Measurements from ENCODE around the gene CASK. TPM values are rescaled to one million over a fixed set of nuclear protein-coding genes. Genes with fewer than 3 reads are reported as not detected.

Gene CASK
- polyA plus RNA-seq, 1 donor from 2014 or later, result 58.3 TPM

- no peaks in the 10 kb centered on the region for H3K36me3 ChIP-seq (ENCODE audit: insufficient read depth, low read length)
- H4K20me1 ChIP-seq (ENCODE audit: insufficient read depth), result no peaks in the 10 kb centered on the region
- no peak overlapping the region for H3K9ac ChIP-seq (ENCODE audit: low read length)
- H2AFZ ChIP-seq (ENCODE audit: low read depth, low read length), result no peak overlapping the region
- no peaks in the 10 kb centered on the region for H3K27me3 ChIP-seq (ENCODE audit: insufficient read depth, low read depth, low read length)
- H3K4me3 ChIP-seq (ENCODE audit: low read length), result no peak overlapping the region
- no peak overlapping the region for H3K27ac ChIP-seq (ENCODE audit: low read length)
- no peak overlapping the region for H3K4me2 ChIP-seq (ENCODE audit: low read length)
- no peaks in the 10 kb centered on the region for H3K79me2 ChIP-seq (replicated peaks; ENCODE audit: insufficient read depth, low read length)
- TF ChIP-seq RAD21 (conservative IDR thresholded peaks at IDR 0.05), result no peak
- TF ChIP-seq EP300 (conservative IDR thresholded peaks at IDR 0.05; ENCODE audit: poor library complexity, severe bottlenecking), result no peak
- TF ChIP-seq SMC3 (conservative IDR thresholded peaks at IDR 0.05; ENCODE audit: poor library complexity), result no peak
- no peak for TF ChIP-seq EZH2 (IDR thresholded peaks at IDR 0.05; ENCODE audit: borderline replicate concordance, insufficient read depth, low read length, poor library complexity, severe bottlenecking)
- no peak for TF ChIP-seq CTCF (IDR thresholded peaks at IDR 0.05; ENCODE audit: poor library complexity, severe bottlenecking)
- no peaks in the 10 kb centered on the region for H3K9me3 ChIP-seq (ENCODE audit: low read length)
- H3F3A ChIP-seq (ENCODE audit: insufficient read depth, low read length, poor library complexity, severe bottlenecking), result no peaks in the 10 kb centered on the region
- no peaks in the 10 kb centered on the region for H3K9me2 ChIP-seq (ENCODE audit: insufficient read depth, low read length)
Observed at GRCh38 chrX:41703574-41704029, 219.8 kb downstream of the CASK start.

- Histone ChIP-seq H3K9me2 (ENCODE audit: insufficient read depth, low read length) (no peaks in the 10 kb centered on the region), H3K27ac (ENCODE audit: low read length) (no peak overlapping the region), H3K9ac (ENCODE audit: low read length) (no peak overlapping the region), H3K27me3 (ENCODE audit: insufficient read depth, low read depth, low read length) (no peaks in the 10 kb centered on the region), H3K79me2 (replicated peaks; ENCODE audit: insufficient read depth, low read length) (no peaks in the 10 kb centered on the region), H3F3A (ENCODE audit: insufficient read depth, low read length, poor library complexity, severe bottlenecking) (no peaks in the 10 kb centered on the region), H3K9me3 (ENCODE audit: low read length) (no peaks in the 10 kb centered on the region), H3K4me2 (ENCODE audit: low read length) (no peak overlapping the region), H2AFZ (ENCODE audit: low read depth, low read length) (no peak overlapping the region), H3K36me3 (ENCODE audit: insufficient read depth, low read length) (no peaks in the 10 kb centered on the region), H3K4me3 (ENCODE audit: low read length) (no peak overlapping the region), H4K20me1 (ENCODE audit: insufficient read depth) (no peaks in the 10 kb centered on the region)
- TF ChIP-seq POLR2AphosphoS5 (IDR thresholded peaks at IDR 0.05) (no peak), CTCF (IDR thresholded peaks at IDR 0.05; ENCODE audit: poor library complexity, severe bottlenecking) (no peak), TAF1 (IDR thresholded peaks at IDR 0.05; ENCODE audit: low read depth) (no peak)
Observed at GRCh38 chrX:41695426-41695825, 227.9 kb downstream of the CASK start.

GRCh38 chrX:41693024-41693423, 230.3 kb downstream of the CASK start:
- no peaks in the 10 kb centered on the region for H3K79me2 ChIP-seq (replicated peaks; ENCODE audit: insufficient read depth, low read length)
- H3F3A ChIP-seq (ENCODE audit: insufficient read depth, low read length, poor library complexity, severe bottlenecking), result no peaks in the 10 kb centered on the region
- no peaks in the 10 kb centered on the region for H3K9me2 ChIP-seq (ENCODE audit: insufficient read depth, low read length)
- H3K9ac ChIP-seq (ENCODE audit: low read length), result no peak overlapping the region
- H3K27ac ChIP-seq (ENCODE audit: low read length), result no peak overlapping the region
- TF ChIP-seq CTCF (IDR thresholded peaks at IDR 0.05; ENCODE audit: poor library complexity, severe bottlenecking) (no peak), TAF1 (IDR thresholded peaks at IDR 0.05; ENCODE audit: low read depth) (no peak), RAD21 (conservative IDR thresholded peaks at IDR 0.05) (no peak), SMC3 (conservative IDR thresholded peaks at IDR 0.05; ENCODE audit: poor library complexity) (no peak), MXI1 (conservative IDR thresholded peaks at IDR 0.05; ENCODE audit: poor library complexity, severe bottlenecking) (no peak), EZH2 (IDR thresholded peaks at IDR 0.05; ENCODE audit: borderline replicate concordance, insufficient read depth, low read length, poor library complexity, severe bottlenecking) (no peak), POLR2AphosphoS5 (IDR thresholded peaks at IDR 0.05) (no peak), EP300 (conservative IDR thresholded peaks at IDR 0.05; ENCODE audit: poor library complexity, severe bottlenecking) (no peak)
- TF ChIP-seq, protein P1, sequence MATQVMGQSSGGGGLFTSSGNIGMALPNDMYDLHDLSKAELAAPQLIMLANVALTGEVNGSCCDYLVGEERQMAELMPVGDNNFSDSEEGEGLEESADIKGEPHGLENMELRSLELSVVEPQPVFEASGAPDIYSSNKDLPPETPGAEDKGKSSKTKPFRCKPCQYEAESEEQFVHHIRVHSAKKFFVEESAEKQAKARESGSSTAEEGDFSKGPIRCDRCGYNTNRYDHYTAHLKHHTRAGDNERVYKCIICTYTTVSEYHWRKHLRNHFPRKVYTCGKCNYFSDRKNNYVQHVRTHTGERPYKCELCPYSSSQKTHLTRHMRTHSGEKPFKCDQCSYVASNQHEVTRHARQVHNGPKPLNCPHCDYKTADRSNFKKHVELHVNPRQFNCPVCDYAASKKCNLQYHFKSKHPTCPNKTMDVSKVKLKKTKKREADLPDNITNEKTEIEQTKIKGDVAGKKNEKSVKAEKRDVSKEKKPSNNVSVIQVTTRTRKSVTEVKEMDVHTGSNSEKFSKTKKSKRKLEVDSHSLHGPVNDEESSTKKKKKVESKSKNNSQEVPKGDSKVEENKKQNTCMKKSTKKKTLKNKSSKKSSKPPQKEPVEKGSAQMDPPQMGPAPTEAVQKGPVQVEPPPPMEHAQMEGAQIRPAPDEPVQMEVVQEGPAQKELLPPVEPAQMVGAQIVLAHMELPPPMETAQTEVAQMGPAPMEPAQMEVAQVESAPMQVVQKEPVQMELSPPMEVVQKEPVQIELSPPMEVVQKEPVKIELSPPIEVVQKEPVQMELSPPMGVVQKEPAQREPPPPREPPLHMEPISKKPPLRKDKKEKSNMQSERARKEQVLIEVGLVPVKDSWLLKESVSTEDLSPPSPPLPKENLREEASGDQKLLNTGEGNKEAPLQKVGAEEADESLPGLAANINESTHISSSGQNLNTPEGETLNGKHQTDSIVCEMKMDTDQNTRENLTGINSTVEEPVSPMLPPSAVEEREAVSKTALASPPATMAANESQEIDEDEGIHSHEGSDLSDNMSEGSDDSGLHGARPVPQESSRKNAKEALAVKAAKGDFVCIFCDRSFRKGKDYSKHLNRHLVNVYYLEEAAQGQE (IDR thresholded peaks at IDR 0.05; ENCODE audit: borderline replicate concordance), result no peak
- H3K4me3 ChIP-seq (ENCODE audit: low read length), result no peak overlapping the region
- no peak overlapping the region for H2AFZ ChIP-seq (ENCODE audit: low read depth, low read length)
- H3K9me3 ChIP-seq (ENCODE audit: low read length), result no peaks in the 10 kb centered on the region
- no peaks in the 10 kb centered on the region for H3K36me3 ChIP-seq (ENCODE audit: insufficient read depth, low read length)
- H4K20me1 ChIP-seq (ENCODE audit: insufficient read depth), result no peaks in the 10 kb centered on the region
- no peak overlapping the region for H3K4me2 ChIP-seq (ENCODE audit: low read length)
- H3K27me3 ChIP-seq (ENCODE audit: insufficient read depth, low read depth, low read length), result no peaks in the 10 kb centered on the region
